Measurements from ENCODE around the gene ROM1. TPM values are rescaled to one million over a fixed set of nuclear protein-coding genes. Genes with fewer than 3 reads are reported as not detected.

Gene ROM1
- total RNA-seq, 1 donor from 2014 or later = 0.86 TPM

DNA sequence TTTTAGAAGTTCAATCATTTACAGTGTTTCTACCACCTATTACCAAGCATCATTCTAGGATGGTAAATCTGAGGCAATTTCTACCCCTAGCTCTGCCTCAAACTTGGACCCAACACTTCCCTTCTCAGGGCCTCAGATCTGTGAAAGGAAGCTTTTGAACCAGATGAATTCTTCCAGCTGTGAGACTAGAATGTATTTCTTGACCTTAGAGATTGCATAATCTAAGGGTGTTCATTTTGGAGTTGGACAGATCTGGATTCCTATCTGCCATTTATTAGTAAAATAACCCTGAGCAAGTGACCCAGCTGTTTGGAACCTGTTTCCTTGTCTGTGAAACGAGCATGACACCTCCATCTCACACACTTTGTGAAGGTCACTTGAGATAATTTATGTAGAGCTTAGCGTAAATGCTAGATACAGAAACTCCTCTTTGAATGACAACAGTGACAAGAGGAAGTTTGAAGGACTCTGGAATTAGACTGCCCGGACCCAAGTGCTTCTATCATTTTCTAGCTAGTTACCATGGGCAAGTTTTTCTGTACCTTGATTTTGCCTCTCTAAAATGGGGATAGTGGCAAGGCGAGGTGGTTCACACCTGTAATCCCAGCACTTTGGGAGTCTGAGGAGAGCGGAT is 43.9 kb downstream of the ROM1 start:
- H3K4me1 Mint-ChIP-seq (ENCODE audit: low read depth) = peaks cover 7% of the 10 kb centered on the region
- H3K4me3 Mint-ChIP-seq (ENCODE audit: low read depth) = no peak overlapping the region
- H3K9me3 Mint-ChIP-seq (ENCODE audit: low read depth) = no peaks in the 10 kb centered on the region
- no peak overlapping the region for H3K27ac Mint-ChIP-seq
- H3K27me3 Mint-ChIP-seq = no peaks in the 10 kb centered on the region
- H3K36me3 Mint-ChIP-seq (ENCODE audit: insufficient read depth) = no peaks in the 10 kb centered on the region
- DNase-seq (ENCODE audit: low spot score, unreplicated experiment) = no peak
- TF ChIP-seq, protein P1, sequence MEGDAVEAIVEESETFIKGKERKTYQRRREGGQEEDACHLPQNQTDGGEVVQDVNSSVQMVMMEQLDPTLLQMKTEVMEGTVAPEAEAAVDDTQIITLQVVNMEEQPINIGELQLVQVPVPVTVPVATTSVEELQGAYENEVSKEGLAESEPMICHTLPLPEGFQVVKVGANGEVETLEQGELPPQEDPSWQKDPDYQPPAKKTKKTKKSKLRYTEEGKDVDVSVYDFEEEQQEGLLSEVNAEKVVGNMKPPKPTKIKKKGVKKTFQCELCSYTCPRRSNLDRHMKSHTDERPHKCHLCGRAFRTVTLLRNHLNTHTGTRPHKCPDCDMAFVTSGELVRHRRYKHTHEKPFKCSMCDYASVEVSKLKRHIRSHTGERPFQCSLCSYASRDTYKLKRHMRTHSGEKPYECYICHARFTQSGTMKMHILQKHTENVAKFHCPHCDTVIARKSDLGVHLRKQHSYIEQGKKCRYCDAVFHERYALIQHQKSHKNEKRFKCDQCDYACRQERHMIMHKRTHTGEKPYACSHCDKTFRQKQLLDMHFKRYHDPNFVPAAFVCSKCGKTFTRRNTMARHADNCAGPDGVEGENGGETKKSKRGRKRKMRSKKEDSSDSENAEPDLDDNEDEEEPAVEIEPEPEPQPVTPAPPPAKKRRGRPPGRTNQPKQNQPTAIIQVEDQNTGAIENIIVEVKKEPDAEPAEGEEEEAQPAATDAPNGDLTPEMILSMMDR (IDR thresholded peaks at IDR 0.05; ENCODE audit: unreplicated experiment) = no peak

DNA sequence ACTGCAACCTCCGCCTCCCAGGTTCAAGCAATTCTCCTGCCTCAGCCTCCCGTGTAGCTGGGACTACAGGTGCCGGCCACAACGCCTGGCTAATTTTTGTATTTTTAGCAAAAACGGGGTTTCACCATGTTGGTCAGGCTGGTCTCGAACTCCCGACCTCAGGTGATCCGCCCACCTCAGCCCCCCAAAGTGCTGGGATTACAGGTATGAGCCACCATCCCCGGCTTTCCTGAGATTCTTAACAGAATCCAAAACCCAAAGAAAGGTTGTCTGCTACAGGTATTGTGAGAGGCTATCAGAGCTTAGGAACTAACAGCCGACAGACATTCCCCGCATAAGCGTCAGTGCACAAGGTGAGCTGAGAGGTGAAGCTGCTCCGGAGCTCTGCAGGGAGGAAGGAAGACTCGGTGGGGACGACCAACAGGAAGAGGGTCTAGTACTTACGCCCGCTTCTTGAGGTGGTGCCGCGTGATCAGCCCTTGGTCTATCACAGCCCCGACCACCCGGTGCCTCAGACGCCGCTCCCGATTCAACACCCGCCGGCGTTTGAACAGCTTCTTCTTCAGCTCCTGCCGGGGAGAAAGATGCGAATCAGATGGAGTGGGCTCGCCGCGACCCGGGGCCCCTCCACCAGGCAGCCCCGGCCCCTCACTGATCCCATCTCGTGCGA is 51.5 kb downstream of the ROM1 start:
- H3K9me3 Mint-ChIP-seq (ENCODE audit: low read depth) = no peaks in the 10 kb centered on the region
- peak overlapping the region; percentile 98 for H3K27ac Mint-ChIP-seq
- TF ChIP-seq, protein P1 (IDR thresholded peaks at IDR 0.05; ENCODE audit: unreplicated experiment) = no peak
- H3K4me3 Mint-ChIP-seq (ENCODE audit: low read depth) = peak overlapping the region; percentile 88
- no peak for DNase-seq (ENCODE audit: low spot score, unreplicated experiment)
- peaks cover 5% of the 10 kb centered on the region for H3K36me3 Mint-ChIP-seq (ENCODE audit: insufficient read depth)
- no peaks in the 10 kb centered on the region for H3K27me3 Mint-ChIP-seq
- H3K4me1 Mint-ChIP-seq (ENCODE audit: low read depth) = peaks cover 11% of the 10 kb centered on the region

Small RNA genes within 50 kb of the gene (microRNA-seq; reads per million reads assigned to microRNA genes)
- 1.8 reads per million for gene MIR6747 (ENCODE audit: borderline number of aligned reads, unreplicated experiment)

Other genes with a start within 250 kb of the ROM1 start
- gene SCGB1A1, start 194.2 kb upstream of the ROM1 start, total RNA-seq = 1.9 and 3.1 TPM in 2 replicates
- gene AHNAK, start 66.5 kb upstream of the ROM1 start, total RNA-seq = 27.2 and 39.8 TPM in 2 replicates
- 1,931 and 1,938 TPM in 2 replicates for gene EEF1G, start 39.4 kb upstream of the ROM1 start, total RNA-seq
- 23.1 and 26.0 TPM in 2 replicates for gene TUT1, start 21.7 kb upstream of the ROM1 start, total RNA-seq
- gene MTA2, start 11.4 kb upstream of the ROM1 start, total RNA-seq = 134 and 140 TPM in 2 replicates
- gene EML3, start 482 bp upstream of the ROM1 start, total RNA-seq = 42.7 and 47.0 TPM in 2 replicates
- gene B3GAT3, start 8.7 kb downstream of the ROM1 start, total RNA-seq = 43.4 and 48.9 TPM in 2 replicates
- gene GANAB, start 33.4 kb downstream of the ROM1 start, total RNA-seq = 354 and 361 TPM in 2 replicates
- 23.6 and 24.7 TPM in 2 replicates for gene INTS5, start 40.0 kb downstream of the ROM1 start, total RNA-seq
- 71.7 and 73.5 TPM in 2 replicates for gene C11orf98, start 52.0 kb downstream of the ROM1 start, total RNA-seq
- gene CSKMT, start 52.1 kb downstream of the ROM1 start, total RNA-seq = 12.2 and 18.0 TPM in 2 replicates
- gene UQCC3, start 58.4 kb downstream of the ROM1 start, total RNA-seq = 7.0 and 7.6 TPM in 2 replicates
- gene LBHD1, start 59.0 kb downstream of the ROM1 start, total RNA-seq = 9.3 and 9.4 TPM in 2 replicates
- 99.8 and 102 TPM in 2 replicates for gene UBXN1, start 65.8 kb downstream of the ROM1 start, total RNA-seq
- gene LRRN4CL, start 76.3 kb downstream of the ROM1 start, total RNA-seq = 0.65 and 0.89 TPM in 2 replicates
- gene BSCL2, start 94.2 kb downstream of the ROM1 start, total RNA-seq = 84.9 and 85.8 TPM in 2 replicates
- gene GNG3, start 94.4 kb downstream of the ROM1 start, total RNA-seq = 1.8 and 2.0 TPM in 2 replicates
- 61.0 and 63.9 TPM in 2 replicates for gene HNRNPUL2, start 114.2 kb downstream of the ROM1 start, total RNA-seq
- 35.5 and 40.8 TPM in 2 replicates for gene TTC9C, start 115.2 kb downstream of the ROM1 start, total RNA-seq
- gene ZBTB3, start 140.9 kb downstream of the ROM1 start, total RNA-seq = 13.4 and 17.3 TPM in 2 replicates
- 93.8 and 101 TPM in 2 replicates for gene POLR2G, start 148.3 kb downstream of the ROM1 start, total RNA-seq
- 52.3 and 56.3 TPM in 2 replicates for gene TAF6L, start 158.1 kb downstream of the ROM1 start, total RNA-seq
- gene TMEM179B, start 174.1 kb downstream of the ROM1 start, total RNA-seq = 38.4 and 40.8 TPM in 2 replicates
- 18.6 and 19.8 TPM in 2 replicates for gene TMEM223, start 178.7 kb downstream of the ROM1 start, total RNA-seq
- gene NXF1, start 192.2 kb downstream of the ROM1 start, total RNA-seq = 120 and 130 TPM in 2 replicates
- 39.3 and 45.3 TPM in 2 replicates for gene STX5, start 218.8 kb downstream of the ROM1 start, total RNA-seq
- not detected in 2 replicates for gene TEX54, start 219.6 kb downstream of the ROM1 start, total RNA-seq
- 55.8 and 60.3 TPM in 2 replicates for gene WDR74, start 226.3 kb downstream of the ROM1 start, total RNA-seq

All from progenitor cell of endocrine pancreas (in vitro differentiated cells).